Measurements from ENCODE around the gene TTC23L.

The TTC23L gene

GRCh38 chr5:34924462-34924765, 85.5 kb downstream of the TTC23L start:
- DNase-seq: no peak

- no peak for DNase-seq
Measured at GRCh38 chr5:34926318-34926888, 87.4 kb downstream of the TTC23L start.

- no peak for DNase-seq
Measured at GRCh38 chr5:34927785-34928184, 88.8 kb downstream of the TTC23L start.

- DNase-seq: no peak
Measured at GRCh38 chr5:34928267-34928666, 89.3 kb downstream of the TTC23L start.

GRCh38 chr5:34929134-34929719, 90.3 kb downstream of the TTC23L start, which contains the start of gene DNAJC21:
TSS of gene DNAJC21 (plus strand) at chr5:34929559. CDS start at chr5:34929820, 261 bp downstream.
- DNase-seq: peak; percentile 98

GRCh38 chr5:34929720-34930461, 90.9 kb downstream of the TTC23L start:
- peak; percentile 64 to 72 for DNase-seq

- DNase-seq: no peak
Measured at GRCh38 chr5:34930462-34930844, 91.5 kb downstream of the TTC23L start.

- DNase-seq: no peak
Measured at GRCh38 chr5:34930870-34931269, 91.9 kb downstream of the TTC23L start.

GRCh38 chr5:34932947-34933346, 94.0 kb downstream of the TTC23L start:
- no peak for DNase-seq

GRCh38 chr5:34941936-34942335, 103.0 kb downstream of the TTC23L start:
- DNase-seq: no peak

- no peak for DNase-seq
Measured at GRCh38 chr5:34944044-34944443, 105.1 kb downstream of the TTC23L start.

- no peak for DNase-seq
Measured at GRCh38 chr5:34944460-34945047, 105.6 kb downstream of the TTC23L start.
